AG08396 (cell line): Measurements from ENCODE around the gene ZFYVE26.
A peak's percentile ranks its signal among the peaks of the same experiment; 100 is the strongest.
"Not testable (repeated sequence)": the region's sequence is repeated elsewhere in the genome, so short reads cannot be mapped to it uniquely, and the experiment has no call there.

Experiments
- DNase-seq: peaks from one replicate; pipeline ENCODE4 v3.0.0; 2012; ENCODE audit warnings: low spot score, mixed read lengths

Gene ZFYVE26

GRCh38 chr14:67749341-67750084 lies 66.9 kb downstream of the ZFYVE26 start:
- DNase-seq, result no peak

- no peak for DNase-seq
Measured at GRCh38 chr14:67748312-67748711, 68.1 kb downstream of the ZFYVE26 start.

- no peak for DNase-seq
Measured at GRCh38 chr14:67746927-67747326, 69.5 kb downstream of the ZFYVE26 start.

GRCh38 chr14:67744046-67744445 lies 72.3 kb downstream of the ZFYVE26 start:
- no peak for DNase-seq

GRCh38 chr14:67738740-67739504 lies 77.5 kb downstream of the ZFYVE26 start:
- DNase-seq, result peak; percentile 79

- no peak for DNase-seq
Measured at GRCh38 chr14:67736771-67737170, 79.6 kb downstream of the ZFYVE26 start.

- DNase-seq, result no peak
Measured at GRCh38 chr14:67735336-67736147, 80.8 kb downstream of the ZFYVE26 start.

- no peak for DNase-seq
Measured at GRCh38 chr14:67734675-67735074, 81.7 kb downstream of the ZFYVE26 start.

GRCh38 chr14:67733616-67734015 lies 82.8 kb downstream of the ZFYVE26 start:
- no peak for DNase-seq

- no peak for DNase-seq
Measured at GRCh38 chr14:67729072-67729885, 87.1 kb downstream of the ZFYVE26 start.

GRCh38 chr14:67728258-67728657 lies 88.1 kb downstream of the ZFYVE26 start:
- DNase-seq, result no peak

- DNase-seq, result no peak
Measured at GRCh38 chr14:67727361-67727760, 89.0 kb downstream of the ZFYVE26 start.

GRCh38 chr14:67725171-67725570 lies 91.2 kb downstream of the ZFYVE26 start:
- DNase-seq, result no peak

- peak; percentile 38 for DNase-seq
Measured at GRCh38 chr14:67722293-67722692, 94.1 kb downstream of the ZFYVE26 start.

- no peak for DNase-seq
Measured at GRCh38 chr14:67721875-67722274, 94.5 kb downstream of the ZFYVE26 start.

- DNase-seq, result no peak
Measured at GRCh38 chr14:67719866-67720265, 96.5 kb downstream of the ZFYVE26 start.

- not testable (repeated sequence) for DNase-seq
Measured at GRCh38 chr14:67719385-67719784, 97.0 kb downstream of the ZFYVE26 start.

GRCh38 chr14:67718265-67718664 lies 98.1 kb downstream of the ZFYVE26 start:
- no peak for DNase-seq

GRCh38 chr14:67717048-67717447 lies 99.3 kb downstream of the ZFYVE26 start:
- no peak for DNase-seq

- no peak for DNase-seq
Measured at GRCh38 chr14:67710209-67710608, 106.2 kb downstream of the ZFYVE26 start.

GRCh38 chr14:67709796-67710195 lies 106.6 kb downstream of the ZFYVE26 start:
- not testable (repeated sequence) for DNase-seq

GRCh38 chr14:67709346-67709745 lies 107.0 kb downstream of the ZFYVE26 start:
- DNase-seq, result not testable (repeated sequence)
